Measurements from ENCODE around the gene SUCLG1. TPM values are rescaled to one million over a fixed set of nuclear protein-coding genes. Genes with fewer than 3 reads are reported as not detected.
"Not testable (repeated sequence)": the region's sequence is repeated elsewhere in the genome, so short reads cannot be mapped to it uniquely, and the experiment has no call there.

Gene SUCLG1
- total RNA-seq, 1 donor from 2014 or later, result 52.7 TPM

- Mint-ChIP-seq H3K9me3 (peaks cover 20% of the 10 kb centered on the region), H3K4me3 (no peak overlapping the region), H3K36me3 (ENCODE audit: low read depth) (peaks cover 18% of the 10 kb centered on the region), H3K27me3 (ENCODE audit: low read depth) (no peaks in the 10 kb centered on the region), H3K4me1 (no peaks in the 10 kb centered on the region), H3K27ac (ENCODE audit: unreplicated experiment) (no peak overlapping the region)
- TF ChIP-seq CTCF (conservative IDR thresholded peaks at IDR 0.05), result no peak
- DNase-seq (ENCODE audit: low read depth, low spot score), result no peak
Measured at GRCh38 chr2:84478867-84479266, 19.8 kb upstream of the SUCLG1 start.

- peaks cover 18% of the 10 kb centered on the region for H3K36me3 Mint-ChIP-seq (ENCODE audit: low read depth)
- H3K4me1 Mint-ChIP-seq, result no peaks in the 10 kb centered on the region
- no peak overlapping the region for H3K4me3 Mint-ChIP-seq
- H3K27me3 Mint-ChIP-seq (ENCODE audit: low read depth), result no peaks in the 10 kb centered on the region
- H3K9me3 Mint-ChIP-seq, result peaks cover 22% of the 10 kb centered on the region
- TF ChIP-seq CTCF (conservative IDR thresholded peaks at IDR 0.05), result no peak
- H3K27ac Mint-ChIP-seq (ENCODE audit: unreplicated experiment), result no peak overlapping the region
- no peak for DNase-seq (ENCODE audit: low read depth, low spot score)
Measured at GRCh38 chr2:84477886-84478285, 18.8 kb upstream of the SUCLG1 start.

- no peak for DNase-seq (ENCODE audit: low read depth, low spot score)
- Mint-ChIP-seq H3K36me3 (ENCODE audit: low read depth) (peaks cover 32% of the 10 kb centered on the region), H3K27me3 (ENCODE audit: low read depth) (no peaks in the 10 kb centered on the region), H3K4me3 (no peak overlapping the region), H3K9me3 (peaks cover 30% of the 10 kb centered on the region), H3K4me1 (no peaks in the 10 kb centered on the region), H3K27ac (ENCODE audit: unreplicated experiment) (no peak overlapping the region)
- no peak for TF ChIP-seq CTCF (conservative IDR thresholded peaks at IDR 0.05)
Measured at GRCh38 chr2:84474176-84474575, 15.1 kb upstream of the SUCLG1 start.

GRCh38 chr2:84472856-84473565 lies 13.9 kb upstream of the SUCLG1 start:
- Mint-ChIP-seq H3K36me3 (ENCODE audit: low read depth) (peaks cover 32% of the 10 kb centered on the region), H3K4me3 (no peak overlapping the region), H3K27me3 (ENCODE audit: low read depth) (no peaks in the 10 kb centered on the region), H3K4me1 (no peaks in the 10 kb centered on the region), H3K27ac (ENCODE audit: unreplicated experiment) (no peak overlapping the region), H3K9me3 (peaks cover 32% of the 10 kb centered on the region)
- TF ChIP-seq CTCF (conservative IDR thresholded peaks at IDR 0.05), result no peak
- no peak for DNase-seq (ENCODE audit: low read depth, low spot score)

GRCh38 chr2:84472423-84472822 lies 13.3 kb upstream of the SUCLG1 start:
- not testable (repeated sequence) for H3K4me3 Mint-ChIP-seq; H3K27me3 Mint-ChIP-seq (ENCODE audit: low read depth); H3K27ac Mint-ChIP-seq (ENCODE audit: unreplicated experiment); DNase-seq (ENCODE audit: low read depth, low spot score); H3K4me1 Mint-ChIP-seq
- H3K36me3 Mint-ChIP-seq (ENCODE audit: low read depth), result peaks cover 27% of the 10 kb centered on the region
- peaks cover 26% of the 10 kb centered on the region for H3K9me3 Mint-ChIP-seq

GRCh38 chr2:84467389-84467788 lies 8.3 kb upstream of the SUCLG1 start:
- Mint-ChIP-seq H3K4me1 (no peaks in the 10 kb centered on the region), H3K27me3 (ENCODE audit: low read depth) (no peaks in the 10 kb centered on the region), H3K36me3 (ENCODE audit: low read depth) (peaks cover 27% of the 10 kb centered on the region), H3K4me3 (no peak overlapping the region), H3K9me3 (peaks cover 17% of the 10 kb centered on the region), H3K27ac (ENCODE audit: unreplicated experiment) (no peak overlapping the region)
- DNase-seq (ENCODE audit: low read depth, low spot score), result no peak
- no peak for TF ChIP-seq CTCF (conservative IDR thresholded peaks at IDR 0.05)
